GM18909 (cell line): ENCODE measurements around the gene DDX59.
A peak's percentile ranks its signal among the peaks of the same experiment; 100 is the strongest.

Experiments
- ATAC-seq: cut with Tn5 transposase; IDR thresholded peaks from one replicate; pipeline ENCODE4 v1.9.1; 2021; ENCODE audit warnings: mild to moderate bottlenecking; ENCODE audit not compliant: unreplicated experiment, poor library complexity

The DDX59 gene

DNA sequence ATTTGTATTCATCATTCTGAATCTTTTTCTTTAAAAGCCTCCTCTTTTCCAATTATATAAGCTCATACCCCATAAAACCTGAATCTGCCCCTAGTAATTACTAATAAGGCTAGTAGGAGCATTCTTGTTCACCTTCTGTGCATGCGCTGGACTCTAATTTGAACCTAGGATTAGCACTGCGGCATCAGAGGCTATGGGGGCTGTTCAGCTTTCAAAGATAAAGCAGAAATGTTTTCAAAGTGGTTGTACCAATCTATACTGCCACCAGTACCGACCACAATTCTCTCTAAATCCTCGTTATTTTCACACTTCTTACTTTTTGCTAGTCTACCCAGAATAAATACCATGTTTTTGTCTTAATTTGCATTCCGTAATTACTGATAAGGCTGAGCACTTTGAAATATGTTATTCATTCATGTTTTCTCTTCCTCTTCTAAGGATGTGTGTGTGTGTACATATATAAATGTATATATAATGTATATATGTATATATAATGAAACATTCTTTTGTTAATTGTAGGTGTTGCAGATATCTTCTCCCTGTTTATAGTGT lies 1.6 kb upstream of the DDX59 start:
- no peak for ATAC-seq

DNA sequence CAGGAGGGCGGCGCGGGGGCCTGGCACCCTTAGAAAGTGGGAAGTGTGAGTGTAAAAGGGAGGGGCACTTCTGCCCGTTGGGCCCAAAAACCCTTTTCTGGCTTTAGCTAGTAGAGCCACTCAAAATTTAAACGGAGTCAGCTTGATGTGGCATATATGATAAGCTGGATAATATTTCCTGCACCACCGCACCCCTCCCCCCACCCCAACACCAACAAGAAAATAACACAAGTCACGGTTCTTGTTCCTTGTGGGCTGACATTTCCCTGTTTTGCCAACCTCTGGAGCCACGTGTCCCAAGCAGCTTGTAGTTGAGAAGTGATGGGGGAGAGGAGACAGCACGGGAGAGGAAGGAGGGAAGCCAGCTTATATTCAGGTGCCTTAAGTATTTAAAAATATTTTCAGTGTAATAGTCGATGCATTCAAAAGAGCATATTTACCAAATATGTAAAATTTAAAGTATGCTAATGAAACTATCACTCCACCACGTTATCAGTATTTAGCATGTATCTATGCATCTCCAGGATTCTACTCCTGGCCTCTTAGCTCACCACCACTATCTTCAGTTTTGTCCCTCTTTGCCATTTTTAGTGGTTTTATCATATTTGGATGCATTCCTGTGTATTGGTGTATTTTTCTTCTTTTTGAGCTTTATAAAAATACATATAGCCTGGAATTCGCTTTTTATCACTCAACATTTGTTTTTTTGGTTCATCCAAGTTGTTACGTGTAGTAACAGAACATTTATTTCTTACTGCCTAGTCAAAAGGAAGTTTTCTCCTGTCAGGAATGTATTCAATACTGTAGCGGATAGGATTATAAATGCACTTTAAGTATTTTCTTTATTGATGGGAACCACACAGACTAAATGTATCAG lies 773 bp upstream of the DDX59 start:
- ATAC-seq: peak; percentile 28

DNA sequence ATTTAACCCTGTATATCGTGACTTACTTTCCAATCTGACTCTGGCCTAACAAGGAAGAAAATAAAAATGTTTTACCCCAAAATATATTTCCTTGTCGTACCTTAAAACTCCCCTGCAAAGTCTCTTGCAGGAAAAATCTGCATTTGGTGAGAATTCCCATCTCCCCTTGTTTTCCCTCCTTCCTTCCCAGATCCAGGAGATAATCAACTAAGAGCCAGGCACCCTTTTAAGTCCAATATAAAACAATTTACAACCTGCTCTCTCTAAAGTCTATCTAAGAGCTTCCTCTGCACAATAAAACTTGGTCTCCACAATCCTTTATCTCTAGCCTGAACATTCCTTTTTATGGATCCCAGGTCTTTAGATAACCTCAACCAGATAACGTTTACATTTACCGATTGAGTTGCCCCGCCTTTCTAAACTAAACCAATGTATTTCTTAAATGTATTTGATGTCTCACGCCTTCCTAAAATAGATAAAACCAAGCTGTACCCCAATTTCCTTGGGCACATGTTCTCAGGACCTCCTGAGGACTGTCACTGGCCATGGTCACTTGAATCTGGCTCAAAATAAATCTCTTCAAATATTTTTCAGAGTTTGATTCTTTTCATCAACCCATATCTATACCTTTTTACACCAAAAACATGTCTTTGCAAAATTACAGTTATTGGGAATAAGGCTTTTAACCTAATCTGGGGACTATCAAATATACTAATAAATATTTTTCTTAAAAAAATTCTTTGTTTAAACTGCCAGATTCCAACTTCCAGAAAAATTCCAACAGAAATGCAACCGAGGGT lies 993 bp downstream of the DDX59 start:
- ATAC-seq: no peak

DNA sequence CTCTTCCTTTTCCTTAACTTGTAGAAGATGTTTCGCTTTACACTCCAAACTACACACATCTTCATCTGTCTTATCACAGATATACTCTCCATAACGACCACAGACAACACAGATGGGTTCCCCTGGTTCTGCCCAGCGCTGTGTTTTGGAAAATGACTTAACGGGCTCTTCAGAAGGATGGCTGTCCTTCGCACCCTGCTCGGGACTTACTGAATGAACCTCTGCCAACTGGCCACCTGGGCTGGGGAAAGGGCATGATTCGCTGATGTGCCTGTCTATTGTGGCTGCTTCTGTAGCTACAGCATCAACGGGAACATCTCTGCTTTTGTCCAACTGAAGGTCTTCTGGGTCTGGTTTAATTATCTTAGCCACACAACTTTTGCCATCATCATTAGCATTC lies 3.4 kb downstream of the DDX59 start:
- no peak for ATAC-seq

DNA sequence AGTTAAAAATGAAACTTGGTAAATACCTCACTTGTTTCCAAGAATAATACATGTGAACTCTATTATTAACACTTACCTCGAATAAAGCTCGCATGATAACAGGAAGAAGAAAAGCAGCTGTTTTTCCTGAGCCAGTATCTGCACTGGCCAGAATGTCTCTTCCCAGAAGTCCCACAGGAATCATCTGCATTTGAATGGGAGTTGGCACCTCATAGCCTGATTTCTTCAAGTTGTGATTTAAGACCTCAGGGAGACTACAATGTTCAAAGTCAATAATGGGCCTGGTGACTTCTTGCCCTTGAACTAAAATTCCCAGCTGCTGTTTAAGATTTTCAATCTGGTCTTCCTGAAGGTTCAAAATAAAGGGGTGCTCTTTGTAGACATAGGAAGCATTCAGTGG lies 3.8 kb downstream of the DDX59 start:
- ATAC-seq: no peak

DNA sequence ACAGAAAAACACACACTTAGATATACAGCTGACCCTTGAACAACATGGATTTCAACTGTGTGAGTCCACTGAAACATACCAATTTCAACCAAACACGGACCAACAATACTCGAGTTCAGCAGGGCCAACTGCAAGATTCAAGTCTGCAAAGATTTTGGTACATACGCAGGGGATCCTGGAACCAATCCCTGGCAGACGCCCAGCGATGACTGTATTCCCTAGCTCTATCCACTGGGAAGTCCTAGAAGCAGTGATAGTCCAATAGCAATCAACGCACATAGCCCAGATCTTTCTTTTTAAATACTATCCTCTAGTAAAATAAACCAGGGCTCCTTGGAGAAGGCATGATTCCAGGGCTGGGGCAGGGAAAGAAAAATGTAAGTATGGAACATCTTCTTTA lies 9.0 kb downstream of the DDX59 start:
- ATAC-seq: no peak

DNA sequence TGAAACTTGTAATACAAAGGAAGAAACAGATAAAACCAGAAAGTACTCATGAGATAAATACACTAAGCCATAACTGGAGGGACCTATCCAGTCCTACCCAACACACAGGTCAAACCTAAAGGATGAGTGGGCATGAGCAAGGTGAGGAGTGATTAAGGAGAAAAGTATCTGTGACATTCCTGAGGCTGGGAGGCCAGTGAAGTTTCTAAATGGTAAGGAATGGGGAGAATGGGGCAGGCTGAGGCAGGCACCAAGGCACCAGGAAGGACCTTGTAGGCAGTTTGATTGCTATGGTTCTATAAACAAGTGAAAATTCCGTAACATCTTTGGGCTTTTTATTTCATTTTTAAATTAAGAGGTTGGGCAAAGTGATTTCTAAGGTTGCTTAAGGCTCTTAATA lies 10.4 kb downstream of the DDX59 start:
- ATAC-seq: no peak

DNA sequence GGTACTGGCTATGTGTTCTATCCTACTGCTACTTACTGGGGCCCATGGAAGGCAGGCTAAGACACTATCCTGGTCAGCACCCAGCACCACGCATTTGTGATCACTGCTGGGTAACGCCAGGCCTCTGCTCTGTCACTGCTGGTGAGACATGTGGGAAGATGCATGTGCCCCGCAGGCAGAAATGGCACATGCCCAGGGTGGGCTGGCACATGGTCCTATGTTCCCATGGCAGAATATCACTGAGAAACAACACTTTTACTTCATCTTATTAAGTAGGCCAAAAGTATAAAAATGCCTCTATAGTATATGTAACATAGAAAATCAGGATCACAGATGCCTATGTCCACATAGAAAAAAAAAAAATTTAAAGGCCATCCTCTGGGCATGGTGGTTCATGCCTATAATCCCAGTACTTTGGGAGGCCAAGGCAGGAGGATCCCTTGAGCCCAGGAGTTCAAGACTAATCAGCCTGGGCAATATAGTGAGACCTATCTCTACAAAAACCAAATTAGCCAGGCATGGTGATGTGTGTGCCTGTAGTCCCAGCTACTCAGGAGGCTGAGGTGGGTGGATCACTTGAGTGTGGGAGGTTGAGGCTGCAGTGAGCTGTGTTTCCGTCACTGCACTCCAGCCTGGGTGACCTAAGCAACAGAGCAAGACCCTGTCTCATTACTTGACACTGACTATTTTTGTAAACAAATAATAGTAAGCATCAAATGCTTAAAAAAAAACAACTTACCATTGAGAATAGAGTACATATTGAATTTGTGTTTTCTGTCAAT lies 11.5 kb downstream of the DDX59 start:
- no peak for ATAC-seq

DNA sequence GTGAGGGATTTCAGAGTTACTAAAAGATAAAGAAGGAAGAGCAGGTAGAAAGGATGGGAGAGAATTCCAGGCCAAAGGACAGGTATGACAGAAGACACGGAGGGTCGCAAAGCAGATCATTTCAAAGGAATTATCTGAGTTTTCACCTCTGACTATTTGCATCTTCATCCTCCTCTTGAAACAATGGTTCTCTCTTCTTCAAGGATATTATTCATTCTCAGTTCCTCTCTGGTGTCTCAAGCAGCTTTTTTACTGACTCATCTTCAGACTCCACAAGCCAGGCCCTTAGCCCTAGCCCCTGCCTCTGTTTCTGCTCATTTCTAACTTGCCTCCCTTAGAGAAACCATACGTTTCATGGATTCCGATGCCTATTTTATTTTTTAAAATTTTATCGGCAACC lies 15.0 kb downstream of the DDX59 start:
- ATAC-seq: peak; percentile 91

DNA sequence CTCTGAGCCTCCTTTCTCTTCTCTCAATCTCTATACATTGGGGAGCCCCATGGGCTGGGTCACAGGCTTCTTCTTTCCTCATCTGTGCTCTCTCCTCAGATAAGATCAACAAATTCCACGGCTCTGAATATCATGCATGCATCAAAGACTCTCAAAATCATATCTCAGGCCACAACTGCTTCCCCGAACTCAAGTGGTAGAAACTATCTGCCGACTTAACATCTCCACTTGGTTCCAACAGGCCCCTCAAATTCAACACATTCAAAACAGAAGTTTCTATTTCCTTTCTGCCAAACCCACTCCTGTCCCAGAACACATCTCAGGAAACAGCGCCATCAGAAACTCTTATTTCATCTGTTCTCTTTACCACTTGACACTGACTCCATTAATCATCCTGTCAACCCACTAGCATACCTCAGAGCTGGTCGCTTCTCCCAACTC lies 16.7 kb downstream of the DDX59 start:
- ATAC-seq: peak; percentile 33

DNA sequence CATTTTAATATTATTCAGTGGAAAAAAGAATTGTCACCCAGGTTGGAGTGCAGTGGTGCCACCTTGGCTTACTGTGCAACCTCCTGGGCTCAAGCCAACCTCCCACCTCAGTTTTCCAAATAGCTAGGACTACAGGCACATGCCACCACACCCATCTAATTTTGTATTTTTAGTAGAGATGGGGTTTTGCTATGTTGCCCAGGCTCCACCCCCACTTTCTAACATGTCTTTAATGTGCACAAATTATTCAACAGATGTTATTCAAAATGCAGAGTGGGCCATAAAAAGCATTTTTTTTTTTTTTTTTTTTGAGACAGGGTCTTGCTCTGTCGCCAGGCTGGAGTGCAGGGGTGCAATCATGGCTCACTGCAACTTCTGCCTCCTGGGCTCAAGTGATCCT lies 17.3 kb downstream of the DDX59 start:
- no peak for ATAC-seq

DNA sequence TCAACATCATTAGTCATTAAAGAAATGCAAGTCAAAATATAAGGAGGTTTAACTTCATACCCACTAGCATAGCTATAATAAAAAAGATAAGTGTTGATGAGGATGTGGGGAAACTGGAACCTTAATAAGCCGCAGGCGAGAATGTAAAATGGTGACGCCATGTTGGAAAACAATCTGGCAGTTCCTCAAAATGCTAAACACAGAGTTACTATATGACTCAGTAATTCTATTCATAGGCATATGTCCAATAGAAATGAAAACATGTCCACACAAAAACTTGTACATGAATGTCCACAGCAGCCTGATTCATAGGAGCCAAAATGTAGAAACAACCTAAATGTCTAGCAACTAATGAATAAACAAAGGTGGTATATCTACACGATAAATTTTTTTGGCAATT lies 23.2 kb downstream of the DDX59 start:
- no peak for ATAC-seq

DNA sequence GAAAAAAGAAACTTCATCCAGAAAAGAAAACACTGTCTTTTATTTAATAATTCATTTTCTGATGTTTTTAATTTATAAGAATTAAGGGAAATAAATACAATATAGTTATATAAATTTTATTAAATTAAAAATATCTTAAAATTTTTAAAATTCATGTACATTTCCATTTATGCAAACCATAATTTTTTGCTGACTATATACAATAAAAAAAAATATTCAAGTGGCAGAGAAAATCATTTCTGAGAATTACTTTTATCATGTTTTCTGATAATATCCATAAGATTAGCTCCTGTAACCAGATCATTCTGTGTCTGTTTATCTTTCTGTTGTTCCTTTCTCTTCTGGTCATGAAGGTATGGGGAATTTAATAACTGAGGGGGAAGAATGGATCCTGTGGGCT lies 25.7 kb downstream of the DDX59 start:
- no peak for ATAC-seq

DNA sequence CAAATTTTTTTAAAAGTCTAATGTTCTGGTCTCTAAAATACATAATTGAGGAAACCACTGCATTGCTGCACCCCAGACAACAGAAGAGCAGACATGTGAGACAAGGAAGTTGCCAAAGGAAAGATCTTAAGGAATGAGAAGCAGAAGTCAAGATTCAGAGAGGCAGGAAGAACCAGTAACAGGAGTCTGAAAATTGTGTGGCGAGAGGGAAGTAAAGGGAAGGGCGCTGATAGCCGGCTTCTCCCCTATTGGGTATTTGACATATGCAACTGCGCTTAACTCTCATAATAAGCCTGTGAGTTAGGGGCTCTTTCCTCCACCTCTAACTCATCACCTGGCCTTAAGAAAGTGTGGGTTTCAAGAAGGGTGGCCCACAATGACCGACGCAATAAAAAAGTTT lies 27.2 kb downstream of the DDX59 start:
- no peak for ATAC-seq

DNA sequence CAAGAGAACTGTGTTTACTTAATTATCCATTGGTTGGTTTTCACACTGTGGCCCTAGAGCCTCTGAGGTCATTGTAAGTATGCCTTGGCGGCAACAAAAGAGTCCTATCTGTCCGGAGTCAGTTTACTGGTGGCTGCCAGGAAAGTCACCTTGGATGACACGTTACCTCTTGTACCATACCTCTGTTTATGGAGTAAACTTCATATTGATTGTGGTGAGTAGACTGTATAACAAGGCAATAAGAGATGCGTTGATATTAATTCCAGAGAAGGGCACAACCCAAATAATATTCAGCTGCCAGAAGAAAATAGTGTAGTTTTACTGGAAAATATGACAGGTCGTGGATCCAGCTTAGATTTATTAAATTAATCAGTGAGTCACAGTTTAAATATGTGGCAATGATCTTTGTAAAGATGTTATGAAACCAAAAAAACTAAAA lies 28.7 kb downstream of the DDX59 start:
- ATAC-seq: no peak

DNA sequence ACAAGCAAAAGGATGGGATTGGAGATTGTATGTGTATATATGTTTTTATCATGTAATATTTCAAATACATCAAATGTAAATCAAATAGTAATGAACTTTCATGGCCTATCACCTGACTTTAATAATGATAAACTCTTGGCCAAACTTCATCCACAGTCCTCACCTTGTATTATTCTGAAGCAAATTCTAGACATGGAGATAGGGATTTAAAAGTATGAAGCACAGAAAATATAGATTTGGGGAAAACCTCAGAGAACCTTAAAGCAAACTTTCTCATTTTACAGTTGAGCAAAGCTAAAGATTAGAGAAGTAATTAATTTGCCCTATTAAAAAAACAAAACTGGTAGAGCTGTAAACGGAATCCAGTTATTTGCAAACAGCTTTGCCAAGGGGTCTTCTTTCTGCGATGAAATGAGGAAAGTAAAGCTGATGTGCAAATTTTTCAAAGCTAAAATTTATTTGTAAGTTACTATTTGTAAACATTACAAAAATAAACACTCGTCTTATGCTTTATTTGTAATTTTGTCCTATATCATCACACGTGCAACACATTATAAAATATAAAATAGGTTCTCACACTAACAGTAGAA lies 29.2 kb downstream of the DDX59 start:
- no peak for ATAC-seq

DNA sequence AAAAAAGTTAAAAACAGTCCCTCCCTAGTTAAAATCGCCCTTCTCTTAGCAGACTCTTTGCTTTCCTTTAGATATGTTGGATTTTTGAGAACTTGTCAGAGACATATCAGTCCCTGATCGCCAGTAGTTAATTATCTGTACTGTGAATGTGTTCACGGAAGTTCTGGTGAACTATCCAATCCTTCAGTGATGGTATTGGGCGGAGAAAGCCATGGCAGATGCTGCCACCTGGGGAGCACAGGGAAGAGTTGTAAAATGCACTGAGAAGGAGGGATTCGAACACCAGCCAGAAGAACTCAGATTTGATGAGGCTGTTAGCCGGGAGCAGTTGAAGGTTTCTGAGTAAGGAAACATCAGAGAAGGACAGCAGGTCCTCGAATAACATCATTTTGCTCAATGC lies 31.6 kb downstream of the DDX59 start:
- ATAC-seq: no peak

DNA sequence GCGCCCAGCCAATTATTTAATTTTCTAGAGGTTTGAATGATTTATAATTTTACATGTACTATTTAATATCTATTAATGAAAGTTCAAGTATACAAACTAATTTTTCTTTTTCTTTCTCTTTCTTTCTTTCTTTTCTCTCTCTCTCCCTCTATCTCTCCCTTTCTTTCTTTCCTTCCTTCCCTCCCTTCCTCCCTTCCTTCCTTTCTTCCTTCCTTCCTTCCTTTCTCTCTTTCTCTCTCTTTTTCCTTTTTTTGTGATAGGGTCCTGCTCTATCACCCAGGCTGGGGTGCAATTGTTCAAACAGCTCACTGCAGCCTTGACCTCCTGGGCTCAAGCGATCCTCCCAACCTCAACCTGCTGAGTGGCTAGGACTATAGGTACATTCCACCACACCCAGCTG lies 33.0 kb downstream of the DDX59 start:
- no peak for ATAC-seq

DNA sequence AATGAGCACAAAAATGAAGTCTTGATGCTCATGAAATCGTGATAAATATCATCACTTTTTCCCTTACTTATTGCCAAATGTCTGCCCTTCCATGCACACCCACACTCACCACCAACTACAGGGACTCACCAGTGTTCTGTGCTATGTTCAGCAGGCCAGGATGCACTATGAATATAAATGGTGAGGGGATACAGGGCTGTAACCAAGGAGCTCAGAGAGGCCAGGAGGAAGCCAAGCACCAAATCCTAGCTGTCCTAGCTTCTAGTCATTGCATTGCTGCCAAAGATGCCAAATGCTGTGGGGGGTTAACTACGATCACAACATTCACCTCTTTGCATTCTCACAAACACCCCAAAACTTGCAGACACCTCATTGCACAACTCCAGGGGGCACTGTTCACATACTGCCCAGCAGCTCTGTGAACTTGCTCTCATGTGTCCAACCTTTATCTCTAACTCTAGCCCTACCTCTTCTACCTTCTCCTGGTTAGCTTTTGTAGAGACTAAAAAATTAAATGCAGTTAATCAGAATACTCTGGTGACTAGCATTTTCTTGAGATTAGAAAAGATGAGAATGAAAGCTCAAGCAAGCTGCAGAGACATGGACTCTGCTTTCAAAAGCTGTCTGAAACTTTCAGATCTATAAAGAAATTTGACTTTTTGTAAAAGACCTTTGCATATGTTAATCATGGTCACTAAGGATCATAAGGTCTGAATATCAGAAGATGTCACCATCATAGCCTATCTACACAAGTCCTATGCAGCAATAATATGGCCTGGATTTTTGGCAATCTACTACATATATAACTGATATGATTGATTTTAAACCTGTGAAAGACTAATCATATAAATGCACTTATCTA lies 35.2 kb downstream of the DDX59 start:
- ATAC-seq: no peak
